Keratinocyte (primary cell): ENCODE results near the gene FHOD3.

Experiments
- EZH2 ChIP-seq: IDR thresholded peaks from one replicate; pipeline ENCODE4 v1.6.1; 2012; ENCODE audit warnings: inconsistent platforms, mild to moderate bottlenecking, low read length, moderate library complexity
- TF ChIP-seq, protein P1 (sequence below), 3 experiments: IDR thresholded peaks in 1 of 3; conservative IDR thresholded peaks in 1 of 3; optimal IDR thresholded peaks in 1 of 3; 2 replicates in 2 of 3; 3 replicates in 1 of 3; pipeline versions ENCODE3 to v1.5.1; 2011; ENCODE audit warnings: low read length in 3 of 3, mild to moderate bottlenecking in 3 of 3, moderate library complexity in 2 of 3, control low read depth in 1 of 3, inconsistent platforms in 1 of 3; ENCODE audit not compliant: insufficient read depth in 2 of 3; ENCODE audit errors: extremely low read depth in 1 of 3

DNA sequence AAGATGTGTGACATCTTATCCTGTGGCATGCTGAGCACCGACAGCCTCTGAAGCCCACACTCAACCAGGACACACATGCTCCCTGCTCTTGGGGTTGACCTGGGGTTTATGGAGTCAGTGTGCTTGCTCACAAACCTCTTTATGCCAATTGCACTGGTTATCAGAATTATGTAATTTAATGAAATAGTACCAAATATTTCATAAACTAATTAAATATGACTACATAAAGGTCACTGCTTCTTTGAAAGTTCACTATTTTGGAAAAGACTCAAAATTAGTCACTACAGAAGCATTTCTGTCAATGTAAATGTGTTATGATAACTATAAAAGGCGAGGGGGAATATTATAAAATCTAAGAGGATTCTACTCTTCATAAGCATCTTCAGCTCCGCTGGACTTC is 76.7 kb downstream of the FHOD3 start:
- TF ChIP-seq, protein P1, sequence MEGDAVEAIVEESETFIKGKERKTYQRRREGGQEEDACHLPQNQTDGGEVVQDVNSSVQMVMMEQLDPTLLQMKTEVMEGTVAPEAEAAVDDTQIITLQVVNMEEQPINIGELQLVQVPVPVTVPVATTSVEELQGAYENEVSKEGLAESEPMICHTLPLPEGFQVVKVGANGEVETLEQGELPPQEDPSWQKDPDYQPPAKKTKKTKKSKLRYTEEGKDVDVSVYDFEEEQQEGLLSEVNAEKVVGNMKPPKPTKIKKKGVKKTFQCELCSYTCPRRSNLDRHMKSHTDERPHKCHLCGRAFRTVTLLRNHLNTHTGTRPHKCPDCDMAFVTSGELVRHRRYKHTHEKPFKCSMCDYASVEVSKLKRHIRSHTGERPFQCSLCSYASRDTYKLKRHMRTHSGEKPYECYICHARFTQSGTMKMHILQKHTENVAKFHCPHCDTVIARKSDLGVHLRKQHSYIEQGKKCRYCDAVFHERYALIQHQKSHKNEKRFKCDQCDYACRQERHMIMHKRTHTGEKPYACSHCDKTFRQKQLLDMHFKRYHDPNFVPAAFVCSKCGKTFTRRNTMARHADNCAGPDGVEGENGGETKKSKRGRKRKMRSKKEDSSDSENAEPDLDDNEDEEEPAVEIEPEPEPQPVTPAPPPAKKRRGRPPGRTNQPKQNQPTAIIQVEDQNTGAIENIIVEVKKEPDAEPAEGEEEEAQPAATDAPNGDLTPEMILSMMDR (optimal IDR thresholded peaks at IDR 0.05 in 1 of 3, IDR thresholded peaks at IDR 0.05 in 1 of 3, conservative IDR thresholded peaks at IDR 0.05 in 1 of 3; ENCODE audit: extremely low read depth in 1 of 3, insufficient read depth in 2 of 3, low read length in 3 of 3): no peak
- TF ChIP-seq EZH2: no peak
